Measurements from ENCODE around the gene SUGCT.

DNA sequence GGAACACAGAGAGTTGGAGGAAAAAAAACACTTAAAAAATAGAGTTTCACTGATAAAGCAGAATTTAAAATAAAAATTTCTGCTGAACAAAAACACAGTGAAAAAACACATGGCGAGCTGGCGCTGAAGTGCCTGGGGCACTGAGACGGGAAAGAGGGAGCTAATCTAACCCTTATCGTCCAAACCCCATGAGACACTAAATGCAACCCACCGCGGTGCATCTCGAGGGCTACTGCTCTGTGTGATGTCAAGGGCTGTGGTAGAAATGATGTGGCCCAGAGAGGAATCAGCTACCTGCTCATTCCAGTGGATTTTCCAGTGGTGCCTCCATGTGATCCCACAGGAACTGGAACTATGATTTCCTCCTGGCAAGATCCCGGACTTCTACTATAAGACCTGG is 499.3 kb downstream of the SUGCT start:
- TF ChIP-seq EZH2 (optimal IDR thresholded peaks at IDR 0.05; ENCODE audit: low read depth, low read length) (no peak), CTCF (IDR thresholded peaks at IDR 0.05; ENCODE audit: low read length) (no peak), EZH2phosphoT487 (IDR thresholded peaks at IDR 0.05; ENCODE audit: low read length) (no peak)
